Measurements from ENCODE around the gene LRRC57. TPM values are rescaled to one million over a fixed set of nuclear protein-coding genes. Genes with fewer than 3 reads are reported as not detected.
A peak's percentile ranks its signal among the peaks of the same experiment; 100 is the strongest.
"Not testable (repeated sequence)": the region's sequence is repeated elsewhere in the genome, so short reads cannot be mapped to it uniquely, and the experiment has no call there.

The LRRC57 gene
- 17.3 TPM for polyA plus RNA-seq (ENCODE audit: insufficient read length)

DNA sequence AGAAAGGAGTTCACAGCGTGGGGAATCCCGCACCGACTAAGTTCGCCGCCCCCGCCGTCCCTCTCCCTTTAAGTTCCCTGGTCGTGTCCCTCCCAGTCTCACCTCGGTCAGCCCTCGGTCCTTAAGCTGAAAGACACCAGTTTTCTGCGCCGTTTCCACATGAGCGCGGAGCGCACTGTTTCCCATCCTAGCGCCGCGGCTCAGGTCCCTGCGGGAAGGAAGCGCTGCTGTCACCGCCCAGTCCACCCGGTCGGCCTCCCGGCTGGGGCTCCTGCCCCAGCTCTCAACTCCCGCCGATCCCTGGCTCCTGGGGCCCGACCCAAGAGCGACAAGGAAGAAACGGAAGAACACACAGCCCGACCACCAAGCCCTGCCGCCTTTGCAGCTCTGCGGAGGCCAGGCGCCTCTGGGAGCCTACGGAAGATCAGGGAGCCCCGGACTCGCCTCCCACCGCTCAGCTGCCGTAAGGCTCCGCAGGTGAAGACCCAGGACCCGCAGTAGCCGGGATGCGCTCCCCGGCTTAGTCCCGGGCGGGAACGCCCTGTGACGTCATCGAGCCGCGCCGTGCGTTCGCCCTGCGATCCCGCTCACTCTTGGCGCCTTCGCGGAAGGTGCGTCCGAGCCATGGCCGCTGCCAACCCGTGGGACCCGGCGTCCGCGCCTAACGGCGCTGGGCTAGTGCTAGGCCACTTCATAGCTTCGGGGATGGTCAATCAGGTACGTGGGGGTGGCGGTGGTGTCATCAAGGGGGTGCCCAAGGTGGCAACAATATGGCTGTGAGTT is at the start of gene LRRC57, which contains the start of gene HAUS2:
Gene LRRC57, minus strand, starts transcription at position 545 of the 783 bp plus-strand sequence. Its CDS starts 359 bp downstream, at position 186.
Gene HAUS2, plus strand, starts transcription at position 590 of the 783 bp plus-strand sequence. Its CDS starts 35 bp downstream, at position 625.
- peak; percentile 90 for DNase-seq

DNA sequence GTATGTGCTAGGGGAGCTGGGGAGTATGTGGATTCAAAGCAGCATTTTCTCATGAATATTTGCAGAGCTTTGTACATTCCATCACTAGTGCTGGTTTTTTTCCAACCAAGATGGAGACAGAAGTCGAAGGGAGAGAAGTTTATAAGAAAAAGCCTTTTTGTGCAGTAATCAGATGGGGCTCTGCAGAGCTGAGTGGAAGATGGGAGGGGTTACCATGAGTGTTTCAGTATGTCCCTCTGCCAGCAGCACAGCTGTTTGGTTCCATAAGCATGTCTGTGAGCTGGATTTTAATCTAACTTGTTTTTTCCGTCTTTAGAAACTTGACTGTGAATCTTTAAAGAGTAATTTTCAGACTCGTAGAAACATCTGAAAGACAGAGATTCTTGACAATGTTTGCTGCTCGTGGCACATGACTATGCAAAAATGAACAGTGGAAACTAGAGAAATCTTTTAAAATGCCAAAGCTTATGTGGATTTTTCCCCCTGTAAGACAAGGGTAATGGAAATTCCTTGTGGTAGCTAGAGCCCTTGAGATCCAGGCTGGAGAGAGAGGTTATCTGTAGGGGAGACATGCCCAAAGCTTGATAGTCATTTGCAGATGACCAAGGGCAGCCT is 47.1 kb upstream of the LRRC57 start:
- DNase-seq, result peak; percentile 85

DNA sequence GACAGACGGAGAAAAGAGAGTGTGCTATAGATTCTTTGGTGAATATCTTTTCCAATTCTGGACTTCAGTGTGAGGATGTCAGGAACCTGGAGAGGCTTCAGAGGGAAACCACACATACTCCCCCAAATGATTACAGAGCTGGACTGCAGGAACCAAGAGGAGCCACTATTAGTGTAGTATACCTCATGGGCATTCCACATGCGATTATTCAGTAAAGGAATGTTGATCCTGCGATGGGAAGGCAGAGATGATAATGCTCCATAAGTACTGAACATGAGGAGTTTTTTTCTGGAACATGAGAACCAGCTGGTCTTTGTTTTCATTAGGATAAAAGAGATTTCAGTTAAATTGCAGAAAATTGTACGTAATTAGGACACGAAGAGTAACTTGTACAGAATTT is 45.5 kb upstream of the LRRC57 start:
- DNase-seq, result no peak

DNA sequence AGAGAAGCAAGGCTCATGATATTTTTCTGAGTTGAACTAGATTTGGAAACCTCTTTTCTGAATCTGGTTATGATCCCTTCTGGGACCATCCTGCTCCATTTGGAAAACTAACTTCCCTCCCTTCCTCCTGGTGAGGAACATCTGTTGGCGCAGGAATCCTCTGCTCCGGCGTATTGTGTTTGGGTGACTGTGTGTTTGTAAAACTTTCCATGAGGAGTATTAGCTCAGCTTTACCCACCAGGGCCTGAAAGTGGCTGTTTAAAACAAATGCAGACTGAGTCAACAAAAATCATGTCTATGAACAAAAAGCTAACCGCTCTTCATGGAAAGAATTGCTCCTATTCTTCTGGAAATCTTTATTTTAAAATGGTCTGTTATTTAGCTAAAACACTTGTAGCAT is 44.5 kb upstream of the LRRC57 start:
- DNase-seq, result peak; percentile 86

DNA sequence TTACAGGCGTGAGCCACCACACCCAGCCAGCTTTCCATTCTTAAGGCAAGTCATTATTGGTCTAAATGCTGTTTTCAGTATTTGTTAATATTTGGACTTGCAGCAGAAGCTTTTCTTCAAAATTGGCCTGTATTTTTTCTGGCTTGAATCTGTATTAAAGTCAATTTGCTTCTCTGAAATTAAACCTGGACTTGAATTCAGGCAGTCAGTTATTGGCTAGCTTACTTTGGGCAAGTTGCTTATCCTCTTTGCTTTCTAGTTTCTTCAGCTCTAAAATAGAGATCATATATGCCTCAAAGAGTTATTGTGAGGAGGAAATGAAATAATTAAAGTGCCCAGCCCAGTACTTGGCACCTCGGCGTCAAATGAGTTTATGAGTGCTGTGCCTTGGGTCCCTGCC is 44.1 kb upstream of the LRRC57 start:
- no peak for DNase-seq

DNA sequence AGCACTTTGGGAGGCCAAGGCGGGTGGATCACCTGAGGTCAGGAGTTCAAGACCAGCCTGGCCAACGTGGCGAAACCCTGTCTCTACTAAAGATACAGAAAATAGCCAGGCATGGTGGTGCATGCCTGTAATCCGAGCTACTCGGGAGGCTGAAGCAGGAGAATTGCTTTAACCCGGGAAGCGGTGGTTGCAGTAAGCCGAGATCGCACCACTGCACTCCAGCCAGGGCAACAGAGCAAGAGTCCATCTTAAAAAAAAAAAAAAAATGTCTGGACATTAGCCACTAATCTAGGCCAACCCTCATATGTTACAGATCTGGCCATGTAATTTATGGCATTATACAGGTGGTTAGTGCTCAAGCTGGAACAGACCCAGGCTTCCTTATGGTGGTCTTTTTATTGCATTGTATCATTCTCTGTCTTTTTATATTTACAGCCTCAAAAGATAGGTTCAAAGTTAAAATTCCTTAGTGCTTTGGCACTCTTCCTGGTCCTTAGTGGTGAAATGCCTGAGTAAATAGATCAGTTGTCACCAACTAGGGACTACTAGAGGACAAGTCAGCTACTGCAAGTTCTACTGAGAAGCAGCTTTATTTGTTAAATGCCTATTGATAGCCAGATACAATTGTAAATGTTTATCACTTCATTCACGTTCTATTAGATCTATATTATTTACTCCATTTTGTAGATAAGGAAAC is 42.8 kb upstream of the LRRC57 start:
- DNase-seq, result no peak

DNA sequence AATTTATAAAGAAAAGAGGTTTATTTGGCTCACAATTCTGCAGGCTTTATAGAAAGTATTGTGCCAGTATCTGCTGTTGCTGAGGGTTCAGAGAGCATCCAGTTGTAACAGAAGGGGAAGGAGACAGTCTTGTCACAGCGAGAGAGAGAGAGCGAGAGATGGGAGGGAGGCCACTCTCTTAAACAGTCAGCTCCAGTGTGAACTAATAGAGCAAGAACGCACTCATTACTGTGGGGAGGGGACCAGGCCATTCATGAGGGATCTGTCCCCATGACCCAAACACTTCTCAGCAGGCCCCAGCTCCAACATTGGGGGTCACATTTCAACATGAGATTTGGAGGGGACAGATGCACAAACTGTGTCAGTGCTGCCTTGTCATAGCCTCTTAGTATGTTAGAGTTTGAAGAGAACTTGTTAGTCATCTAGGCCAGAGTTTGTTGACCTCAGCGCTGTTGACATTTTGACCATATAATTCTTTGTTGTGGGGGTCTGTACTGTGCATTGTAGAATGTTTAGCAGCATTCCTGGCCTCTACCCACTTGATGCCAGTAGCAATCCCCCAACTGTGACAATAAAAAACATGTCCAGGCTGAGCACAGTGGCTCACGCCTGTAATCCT is 42.1 kb upstream of the LRRC57 start:
- DNase-seq, result no peak

DNA sequence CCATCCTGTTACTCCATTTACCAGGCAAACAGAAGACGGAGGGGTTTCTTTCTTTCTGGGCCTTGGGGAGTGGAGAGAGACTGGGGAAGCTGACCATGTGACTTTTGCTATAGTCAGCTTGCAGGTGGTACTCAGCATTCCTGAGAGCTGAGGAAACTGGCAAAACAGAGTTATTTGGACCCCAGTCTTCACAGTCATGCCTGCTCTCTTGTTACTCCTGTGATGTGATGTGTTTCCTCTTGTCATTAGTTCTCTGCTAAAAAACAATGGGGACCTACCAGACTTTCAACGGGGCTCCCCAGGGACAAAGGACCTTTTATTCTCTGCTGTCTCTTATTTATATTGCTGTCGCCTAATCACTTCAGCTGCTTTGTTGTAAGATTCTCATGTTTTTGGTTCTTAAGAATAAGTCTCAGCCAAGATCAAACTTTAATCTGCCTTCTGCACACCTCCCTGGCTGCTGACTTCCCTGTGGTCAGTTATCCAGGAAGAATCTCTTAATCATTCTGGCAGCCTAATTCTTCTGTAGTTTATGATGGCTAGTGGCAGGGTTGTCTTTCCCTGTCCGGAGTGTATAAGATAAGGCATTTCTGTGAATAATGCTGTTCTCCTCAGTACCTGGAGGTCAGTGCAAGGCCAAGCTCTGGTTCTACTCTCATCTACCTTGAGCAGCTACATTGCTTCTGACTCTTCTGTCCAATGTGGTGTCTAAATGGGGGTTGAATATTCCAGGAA is 35.6 kb upstream of the LRRC57 start:
- no peak for DNase-seq

DNA sequence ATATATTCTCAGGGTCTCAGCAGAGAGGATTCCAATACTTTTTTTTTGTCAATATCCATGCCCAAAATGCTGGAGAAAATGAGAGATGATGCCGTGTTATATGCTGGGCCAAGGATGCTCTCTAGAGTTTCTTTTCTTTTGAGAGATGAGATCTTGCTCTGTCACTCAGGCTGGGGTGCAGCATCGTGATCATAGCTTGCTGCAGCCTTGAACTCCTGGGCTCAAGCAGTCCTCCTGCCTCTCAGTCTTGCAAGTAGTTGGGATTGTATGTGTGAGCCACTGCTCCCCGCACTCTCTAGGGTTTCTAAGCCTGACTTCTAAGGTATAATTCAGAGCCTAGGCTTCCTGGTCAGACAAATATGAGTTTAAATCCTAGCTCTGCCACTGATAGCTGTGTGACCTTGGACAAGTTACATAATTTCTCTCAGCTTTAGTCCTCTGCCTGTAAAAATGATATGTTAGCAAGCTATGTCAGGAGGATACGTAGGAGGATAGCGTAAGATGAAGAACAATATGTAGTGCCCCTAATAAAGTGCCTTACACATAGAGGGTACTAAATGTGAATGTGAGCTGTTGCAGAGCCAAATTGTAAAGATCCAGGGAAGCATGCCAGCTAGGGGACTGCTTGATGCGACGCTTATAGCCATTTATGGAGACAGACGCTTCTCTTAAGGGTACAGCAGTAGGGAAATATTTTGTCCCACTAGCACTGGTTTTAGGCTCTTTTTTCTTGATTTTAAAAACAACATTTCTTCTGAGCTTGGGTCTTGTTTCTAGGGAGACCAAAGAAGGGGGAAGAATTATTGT is 34.2 kb upstream of the LRRC57 start:
- DNase-seq, result no peak

DNA sequence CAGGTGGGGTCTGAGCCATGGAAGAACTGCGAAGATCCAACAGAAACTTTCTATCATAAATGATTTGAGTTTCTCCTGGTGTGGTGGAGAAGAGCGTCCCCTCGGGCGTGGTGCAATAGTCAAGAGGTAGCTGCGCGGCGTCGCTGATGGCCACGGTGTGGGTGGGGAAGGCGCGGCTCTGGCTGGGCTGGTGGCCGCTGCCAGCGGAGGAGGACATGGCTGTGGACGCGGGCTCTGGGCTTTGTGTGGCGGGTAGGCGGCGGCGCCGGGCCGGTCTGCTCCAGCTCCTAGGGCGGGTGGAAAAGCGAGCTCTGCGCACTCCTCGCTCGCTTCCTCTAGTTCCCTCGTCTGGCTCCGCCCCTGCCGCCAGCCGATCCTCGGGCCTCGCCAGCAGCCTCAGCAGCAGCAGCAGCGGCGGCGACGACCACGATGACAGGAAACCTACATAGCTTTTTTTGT is 32.7 kb upstream of the LRRC57 start:
- peak; percentile 89 for DNase-seq

DNA sequence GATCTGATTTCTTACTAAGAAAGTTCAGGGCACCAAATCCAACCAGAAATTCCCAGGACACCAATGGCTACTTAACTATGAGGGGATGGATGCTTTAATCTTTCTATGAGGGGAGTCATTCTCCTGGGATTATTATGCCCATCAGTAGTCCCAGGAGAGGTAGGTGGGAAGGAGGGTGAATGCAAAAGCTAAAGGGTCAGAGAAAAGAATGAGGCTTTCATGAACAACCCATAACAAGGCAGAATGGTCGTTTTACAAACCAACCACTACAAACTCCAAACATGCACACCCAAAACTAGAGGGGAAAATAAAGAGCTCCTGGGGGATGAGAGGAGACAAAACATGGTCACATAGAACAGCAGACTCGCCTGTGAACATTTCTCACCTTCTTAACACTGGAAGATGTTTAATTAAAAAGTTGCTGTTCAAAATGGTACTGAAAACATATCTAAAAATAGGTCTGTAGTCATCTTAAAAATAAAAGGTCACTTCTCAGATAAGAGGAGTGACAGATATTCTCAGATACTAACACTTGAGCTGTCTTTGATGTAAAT is 30.5 kb upstream of the LRRC57 start:
- no peak for DNase-seq

DNA sequence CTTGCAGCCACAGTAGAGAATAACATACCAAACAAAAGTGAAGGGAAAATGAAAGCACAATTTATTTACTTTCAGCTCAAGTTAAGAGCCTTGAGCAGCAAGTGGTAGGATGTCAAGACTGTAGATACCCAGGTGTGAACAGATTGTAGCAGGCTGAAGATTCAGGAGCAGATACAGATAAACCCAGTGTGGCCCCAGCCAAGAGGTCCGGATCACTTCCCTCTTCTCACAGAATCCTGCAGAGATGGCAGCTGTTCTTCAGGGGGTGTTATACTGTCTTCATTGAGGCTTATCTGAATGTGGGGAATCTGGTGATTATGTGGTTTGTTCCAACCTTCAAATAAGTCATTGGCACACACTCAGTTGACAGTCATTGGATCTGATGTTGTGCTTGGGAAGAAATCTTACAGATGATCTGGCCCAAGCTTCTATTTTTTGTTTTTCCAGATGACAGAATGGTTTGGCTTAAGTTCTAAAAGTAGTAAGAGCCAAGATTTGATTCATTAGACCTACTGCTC is 29.0 kb upstream of the LRRC57 start:
- DNase-seq, result peak; percentile 45

DNA sequence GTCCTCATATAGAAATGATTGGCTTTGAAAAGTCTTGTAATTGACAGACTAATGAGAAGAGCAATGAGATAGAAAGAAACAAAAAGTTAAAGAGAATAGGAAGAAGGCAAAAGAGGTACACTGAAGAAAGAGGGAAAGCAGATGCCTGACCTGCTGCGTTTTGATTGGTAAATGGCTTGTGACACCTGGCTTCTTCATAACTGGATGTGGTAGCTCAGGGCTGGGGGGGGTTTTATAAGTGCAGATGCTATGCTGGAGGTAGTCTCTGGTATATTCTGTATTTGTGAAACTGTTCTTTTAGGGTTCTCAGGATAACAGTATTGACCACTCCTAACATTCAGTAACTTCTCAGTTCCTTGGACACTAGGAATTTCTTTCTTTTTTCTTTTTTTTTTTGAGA is 28.2 kb upstream of the LRRC57 start:
- no peak for DNase-seq

DNA sequence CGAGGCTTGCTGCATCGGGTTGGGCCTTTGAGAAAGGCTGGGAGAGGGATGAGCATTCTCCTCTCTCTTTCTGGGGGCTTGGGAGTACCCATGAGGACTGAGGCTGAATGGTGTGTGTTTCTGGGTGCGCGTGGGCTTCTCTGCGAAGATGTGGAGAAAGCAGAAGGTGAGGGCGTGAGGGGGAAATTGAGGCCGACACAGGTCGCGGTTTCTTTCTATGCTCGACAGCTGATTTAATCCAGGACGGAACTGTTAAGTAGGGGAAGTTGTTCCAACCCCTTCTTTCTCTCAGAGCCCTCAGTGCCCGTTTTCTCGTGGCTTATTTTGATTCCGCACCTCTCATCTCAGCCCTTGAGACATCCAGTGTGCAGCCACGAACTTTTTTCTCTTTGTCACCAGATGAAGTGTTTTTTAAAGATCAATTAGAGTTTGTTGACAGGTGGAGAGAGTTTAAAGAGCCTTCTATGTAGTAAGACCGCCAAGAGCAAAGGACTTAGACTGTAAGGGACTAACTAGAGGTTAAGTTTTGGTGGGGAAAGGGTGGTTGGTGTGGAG is 27.5 kb upstream of the LRRC57 start:
- no peak for DNase-seq

DNA sequence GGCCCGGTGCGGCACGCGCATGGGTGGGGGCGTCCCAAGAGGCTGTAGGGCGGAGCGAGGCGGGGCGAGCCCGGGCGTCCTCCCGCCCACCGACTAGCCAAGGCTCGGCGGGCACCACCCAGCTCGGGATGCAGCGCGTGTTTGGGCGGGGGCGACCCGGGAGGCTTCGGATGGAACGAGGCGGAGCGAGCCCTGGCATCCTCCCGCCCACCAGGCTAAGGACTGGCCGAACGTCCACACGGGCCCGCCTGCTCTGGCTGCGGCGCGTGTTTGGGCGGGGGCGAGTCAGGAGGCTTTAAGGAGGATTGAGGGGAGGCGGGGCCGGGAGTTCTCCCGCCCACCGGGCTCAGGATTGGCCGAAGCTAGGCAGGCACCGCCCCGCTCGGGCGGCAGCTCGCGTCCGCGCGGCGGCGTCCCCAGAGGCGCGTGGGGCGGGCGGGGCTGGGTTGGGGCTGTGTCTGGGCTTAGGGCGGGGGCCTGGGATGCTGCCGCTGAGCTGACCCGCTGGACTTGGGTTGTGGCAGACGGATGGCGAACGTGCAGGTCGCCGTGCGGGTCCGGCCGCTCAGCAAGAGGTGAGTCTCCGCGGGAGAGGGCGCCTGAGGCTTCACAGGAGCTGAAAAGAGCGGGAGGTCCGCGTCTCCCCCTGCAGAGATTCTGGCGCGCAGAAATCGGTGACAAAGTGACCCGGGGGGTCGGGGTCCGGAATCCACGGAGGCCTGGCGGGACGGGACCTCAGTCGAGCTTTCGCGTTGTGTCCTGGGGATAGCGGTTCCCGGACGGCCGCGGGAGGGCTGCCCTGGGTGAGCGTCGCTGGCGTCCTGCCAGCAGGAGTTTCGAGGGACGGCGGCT is 26.8 kb upstream of the LRRC57 start, which contains the start of gene STARD9:
Gene STARD9, plus strand, starts transcription at position 419 of the 852 bp plus-strand sequence. Its CDS starts 110 bp downstream, at position 529.
- DNase-seq, result peak; percentile 99

DNA sequence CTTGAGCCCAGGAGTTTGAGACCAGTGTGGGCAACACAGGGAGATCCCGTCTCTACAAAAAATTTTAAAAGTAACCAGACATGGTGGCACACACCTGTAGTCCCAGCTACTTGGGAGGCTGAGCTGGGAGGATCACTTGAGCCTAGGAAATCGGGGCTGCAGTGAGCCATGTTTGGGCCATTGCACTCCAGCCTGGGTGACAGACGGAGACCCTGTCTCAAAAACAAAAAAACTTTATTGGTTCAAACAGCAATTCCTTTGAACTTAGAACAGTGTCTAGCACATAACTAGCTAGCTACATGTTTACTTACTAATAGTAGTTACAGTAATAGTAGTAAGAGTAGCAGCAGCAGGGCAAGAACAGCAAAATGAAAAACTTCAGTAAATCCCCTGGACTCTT is 10.1 kb upstream of the LRRC57 start:
- no peak for DNase-seq

DNA sequence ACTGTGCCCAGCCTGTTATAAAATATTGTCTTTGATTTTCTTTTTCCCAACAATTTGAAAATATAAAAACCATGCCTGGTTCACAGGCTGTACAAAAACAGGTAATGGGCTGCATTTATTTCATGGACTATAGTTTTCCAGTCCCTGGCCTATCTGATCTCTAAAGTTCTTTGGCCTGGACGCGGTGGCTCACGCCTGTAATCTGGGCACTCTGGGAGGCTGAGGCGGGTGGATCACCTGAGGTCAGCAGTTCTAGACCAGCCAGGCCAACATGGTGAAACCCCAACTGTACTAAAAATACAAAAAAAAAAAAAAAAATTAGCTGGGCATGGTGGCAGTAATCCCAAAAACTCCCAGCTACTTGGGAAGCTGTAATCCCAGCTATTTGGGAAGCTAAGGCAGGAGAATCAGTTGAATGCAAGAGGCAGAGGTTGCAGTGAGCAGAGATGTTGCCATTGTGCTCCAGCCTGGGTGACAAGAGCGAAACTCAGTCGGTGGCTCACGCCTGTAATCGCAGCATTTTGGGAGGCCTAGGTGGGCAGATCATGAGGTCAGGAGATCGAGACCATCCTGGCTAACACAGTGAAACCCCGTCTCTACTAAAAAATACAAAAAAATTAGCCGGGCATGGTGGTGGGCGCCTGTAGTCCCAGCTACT is 8.1 kb upstream of the LRRC57 start:
- not testable (repeated sequence) for DNase-seq

DNA sequence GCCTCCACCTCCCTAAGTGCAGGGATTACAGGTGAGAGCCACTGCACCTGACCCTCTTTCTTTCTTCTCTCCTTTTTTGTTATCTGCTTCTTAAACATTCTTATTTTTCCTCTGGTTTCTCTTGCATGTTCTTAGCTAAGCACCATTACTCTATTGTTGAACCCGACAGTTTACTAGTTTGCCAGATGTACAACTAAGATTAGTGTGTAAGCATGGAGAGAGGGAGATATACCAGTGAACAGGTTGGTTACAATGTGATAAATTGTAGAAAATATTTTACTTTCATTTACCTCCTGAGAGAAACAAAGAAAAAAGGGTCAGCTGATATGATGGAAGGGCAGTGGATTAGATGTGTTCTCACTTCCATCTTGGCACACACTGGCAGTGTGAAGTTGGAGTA is 5.0 kb upstream of the LRRC57 start:
- DNase-seq, result no peak

Data from hindlimb muscle (tissue), 1 donor.